Ovary (tissue), 9 donors: ENCODE results near the gene NUP62CL. TPM values are rescaled to one million over a fixed set of nuclear protein-coding genes. Genes with fewer than 3 reads are reported as not detected.
A peak's percentile ranks its signal among the peaks of the same experiment; 100 is the strongest.

Experiments
- DNase-seq, 5 donors: peaks; one replicate each; pipeline ENCODE4 v3.0.0-alpha.2; 2019 to 2020
- H3K27ac ChIP-seq, 2 donors: fragments of 200-600 bp; one replicate each; pipeline versions ENCODE4 v1.5.1 to v1.8.0; 2019 to 2022
- H3K27me3 ChIP-seq: fragments of 200-600 bp; one replicate; pipeline ENCODE4 v1.8.0; 2022
- H3K36me3 ChIP-seq: fragments of 200-600 bp; sonication (generic); one replicate; pipeline ENCODE4 v1.5.1; 2019
- H3K4me1 ChIP-seq: one replicate; pipeline ENCODE4 v1.8.1; 2013; ENCODE audit warnings: mild to moderate bottlenecking, moderate library complexity; ENCODE audit not compliant: insufficient read depth
- H3K4me3 ChIP-seq: fragments of 200-600 bp; sonication (generic); one replicate; pipeline ENCODE4 v1.5.1; 2017
- H3K9me3 ChIP-seq, 2 donors: fragments of 200-600 bp in 1 of 2; sonication (generic) in 1 of 2; one replicate each; pipeline versions ENCODE4 v1.5.1 to v1.8.1; 2013 to 2019; ENCODE audit warnings: mild to moderate bottlenecking in 1 of 2, moderate library complexity in 1 of 2
- EP300 ChIP-seq: sonication (generic); formaldehyde crosslinking; IDR thresholded peaks from one replicate; pipeline ENCODE4 v1.6.1; 2017; ENCODE audit warnings: antibody characterized with exemption
- POLR2A ChIP-seq: fragments of 450-650 bp; IDR thresholded peaks from one replicate; pipeline ENCODE4 v1.6.1; 2017; ENCODE audit warnings: antibody characterized with exemption, mild to moderate bottlenecking, moderate library complexity
- WGBS, 3 donors: extraction: QIAGEN DNeasy Blood & Tissue Kit in 1 of 3; methylation state at CpG; one replicate each; pipeline versions ENCODE4 v1.1.5 to v1.1.7; 2013 to 2017; 5-methylcytosine and 5-hydroxymethylcytosine counted together
- intact Hi-C, 4 donors: fragments of 100-400 bp; cut with DNase I; formaldehyde crosslinking; loops; one replicate each; pipeline versions ENCODE4 v1.11.0 to v1.15.1; 2022 to 2023
- polyA plus RNA-seq, 2 donors: library from polyadenylated mRNA; stranded (reverse); fragments of 200-250 nt in 1 of 2; fragments of 350-450 nt in 1 of 2; fragmentation: Illumina TruSeq in 1 of 2; extraction: RNeasy Lipid Tissue Mini Kit (QIAGEN cat#74804) in 1 of 2; gene quantifications; one replicate each; pipeline ENCODE4 v1.2.3, GENCODE V29; 2013 to 2014
- total RNA-seq, 7 donors: library from RNA; depleted of rRNA in 2 of 7; stranded (reverse); fragments of >200 nt in 2 of 7; fragmentation: NEBNext Ultra II Directional in 3 of 7; extraction: Animal tissue kit (Norgen Biotek cat#: 25700) in 3 of 7; gene quantifications; one replicate each; pipeline versions ENCODE4 v1.1.0 to v1.2.4, GENCODE V29; 2016 to 2023
- TF ChIP-seq, protein P1 (sequence below), 3 donors: fragments of 450-650 bp in 2 of 3; fragments of 200-600 bp in 1 of 3; IDR thresholded peaks; one replicate each; pipeline versions ENCODE4 v1.5.1 to v1.8.0; 2016 to 2022; ENCODE audit warnings: antibody characterized with exemption in 3 of 3, mild to moderate bottlenecking in 1 of 3
- donor health status: DM: no; HTN: no; CAD: no; lungs with moderate emphysema.
- donor health status: DM: no; HTN: no; CAD: no.
- donor health status: Bipolar disorder and iron deficiency.
- donor health status: DM: yes; HTN: yes; CAD: no.
- donor health status: DM: no; HTN: no; CAD: no.
- donor health status: DM: yes; HTN: yes; CAD: no.

The NUP62CL gene
- total and polyA plus RNA-seq, 9 donors: 0.42 to 13.7 (median 1.5) TPM

- no peak for DNase-seq
- no peaks in the 10 kb centered on the region for H3K36me3 ChIP-seq
- TF ChIP-seq, protein P1, sequence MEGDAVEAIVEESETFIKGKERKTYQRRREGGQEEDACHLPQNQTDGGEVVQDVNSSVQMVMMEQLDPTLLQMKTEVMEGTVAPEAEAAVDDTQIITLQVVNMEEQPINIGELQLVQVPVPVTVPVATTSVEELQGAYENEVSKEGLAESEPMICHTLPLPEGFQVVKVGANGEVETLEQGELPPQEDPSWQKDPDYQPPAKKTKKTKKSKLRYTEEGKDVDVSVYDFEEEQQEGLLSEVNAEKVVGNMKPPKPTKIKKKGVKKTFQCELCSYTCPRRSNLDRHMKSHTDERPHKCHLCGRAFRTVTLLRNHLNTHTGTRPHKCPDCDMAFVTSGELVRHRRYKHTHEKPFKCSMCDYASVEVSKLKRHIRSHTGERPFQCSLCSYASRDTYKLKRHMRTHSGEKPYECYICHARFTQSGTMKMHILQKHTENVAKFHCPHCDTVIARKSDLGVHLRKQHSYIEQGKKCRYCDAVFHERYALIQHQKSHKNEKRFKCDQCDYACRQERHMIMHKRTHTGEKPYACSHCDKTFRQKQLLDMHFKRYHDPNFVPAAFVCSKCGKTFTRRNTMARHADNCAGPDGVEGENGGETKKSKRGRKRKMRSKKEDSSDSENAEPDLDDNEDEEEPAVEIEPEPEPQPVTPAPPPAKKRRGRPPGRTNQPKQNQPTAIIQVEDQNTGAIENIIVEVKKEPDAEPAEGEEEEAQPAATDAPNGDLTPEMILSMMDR (IDR thresholded peaks at IDR 0.05): no peak
- TF ChIP-seq EP300: no peak
- TF ChIP-seq POLR2A: no peak
- H3K27ac ChIP-seq: no peak overlapping the region
- H3K27me3 ChIP-seq: no peaks in the 10 kb centered on the region
- H3K4me1 ChIP-seq: no peaks in the 10 kb centered on the region
- H3K4me3 ChIP-seq: no peak overlapping the region
- no peaks in the 10 kb centered on the region for H3K9me3 ChIP-seq
- intact Hi-C loops: no loop called here
Measured at GRCh38 chrX:107123750-107124149, 82.5 kb downstream of the NUP62CL start.

- Histone ChIP-seq H3K27me3 (no peaks in the 10 kb centered on the region), H3K4me3 (no peak overlapping the region), H3K9me3 (no peaks in the 10 kb centered on the region), H3K27ac (no peak overlapping the region), H3K4me1 (no peaks in the 10 kb centered on the region), H3K36me3 (no peaks in the 10 kb centered on the region)
- intact Hi-C loops: no loop called here
- 72 to 84% (median 78%) methylated on average over 1 of the region's 1 CpG for WGBS, 3 donors
- no peak for TF ChIP-seq POLR2A
- no peak for TF ChIP-seq EP300
- TF ChIP-seq, protein P1 (IDR thresholded peaks at IDR 0.05): no peak
- no peak for DNase-seq
Measured at GRCh38 chrX:107119283-107119682, 87.0 kb downstream of the NUP62CL start.

GRCh38 chrX:107118322-107119147 is 87.7 kb downstream of the NUP62CL start, which contains the start of gene RBM41:
RBM41 (minus strand) TSS chrX:107118822; CDS start chrX:107118773, 49 bp downstream.
- peak within 1 kb of the TSS; percentile 69 for H3K4me3 ChIP-seq
- no peaks in the 10 kb centered on the region for H3K4me1 ChIP-seq
- no peak within 1 kb of the TSS for H3K27ac ChIP-seq
- WGBS, 3 donors: 24 to 33% (median 27%) methylated on average over 30 to 37 of the region's 37 CpGs
- TF ChIP-seq POLR2A: no peak
- TF ChIP-seq, protein P1 (IDR thresholded peaks at IDR 0.05): no peak
- TF ChIP-seq EP300: no peak
- intact Hi-C loops: no loop called here
- H3K9me3 ChIP-seq: no peaks in the 10 kb centered on the region
- DNase-seq: peak; percentile 59 to 73 (median 67)
- H3K27me3 ChIP-seq: no peaks in the 10 kb centered on the region
- no peaks in the 10 kb centered on the region for H3K36me3 ChIP-seq

DNA sequence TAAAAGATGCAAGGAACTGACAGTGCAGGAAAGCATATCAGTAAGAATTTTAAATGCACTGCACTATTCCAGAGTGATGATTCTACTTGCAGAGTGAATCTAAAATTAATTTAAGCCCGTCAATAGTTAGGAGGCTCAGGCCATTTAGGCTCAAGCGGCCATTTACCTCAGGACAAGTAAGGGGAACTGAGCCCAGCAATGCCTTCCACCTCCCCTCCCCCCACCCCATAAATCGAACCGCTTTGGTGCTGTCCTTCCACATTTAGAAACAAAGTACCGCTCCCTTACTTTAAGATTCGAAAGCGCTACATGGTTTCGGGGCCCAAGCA is 88.3 kb downstream of the NUP62CL start:
- DNase-seq: no peak
- H3K4me3 ChIP-seq: peak overlapping the region; percentile 69
- no peaks in the 10 kb centered on the region for H3K9me3 ChIP-seq
- H3K27ac ChIP-seq: no peak overlapping the region
- intact Hi-C loops: no loop called here
- H3K36me3 ChIP-seq: no peaks in the 10 kb centered on the region
- TF ChIP-seq EP300: no peak
- TF ChIP-seq, protein P1 (IDR thresholded peaks at IDR 0.05): no peak
- no peak for TF ChIP-seq POLR2A
- no peaks in the 10 kb centered on the region for H3K4me1 ChIP-seq
- H3K27me3 ChIP-seq: no peaks in the 10 kb centered on the region
- WGBS, 3 donors: 24 to 34% (median 29%) methylated on average over 8 of the region's 8 CpGs
